Esophagus muscularis mucosa (tissue), 4 donors: ENCODE measurements around the gene SYTL1. TPM values are rescaled to one million over a fixed set of nuclear protein-coding genes. Genes with fewer than 3 reads are reported as not detected.

ENCODE experiments used
- DNase-seq: peaks from one replicate; pipeline ENCODE4 v3.0.0-alpha.2; 2017; ENCODE audit errors: extremely low spot score
- H3K27ac ChIP-seq, 4 donors: fragments of 200-600 bp; sonication (generic); replicated peaks in 1 of 4; 1 replicate in 3 of 4; 2 replicates in 1 of 4; pipeline ENCODE4 v1.5.1; 2016 to 2019; ENCODE audit warnings: mild to moderate bottlenecking in 1 of 4
- H3K27me3 ChIP-seq, 4 donors: fragments of 200-600 bp; sonication (generic); one replicate each; pipeline versions ENCODE4 v1.5.1 to v1.6.0; 2016 to 2019
- H3K36me3 ChIP-seq, 4 donors: fragments of 200-600 bp; sonication (generic); one replicate each; pipeline ENCODE4 v1.5.1; 2016 to 2019
- H3K4me1 ChIP-seq, 4 donors: fragments of 200-600 bp; sonication (generic); one replicate each; pipeline ENCODE4 v1.5.1; 2016 to 2019
- H3K4me3 ChIP-seq, 4 donors: fragments of 200-600 bp; sonication (generic); 1 replicate in 2 of 4; 2 replicates in 2 of 4; pipeline ENCODE4 v1.5.1; 2016 to 2019; ENCODE audit warnings: mild to moderate bottlenecking in 4 of 4, moderate library complexity in 1 of 4
- H3K9me3 ChIP-seq, 4 donors: fragments of 200-600 bp; sonication (generic); 1 replicate in 3 of 4; 2 replicates in 1 of 4; pipeline ENCODE4 v1.5.1; 2016 to 2019
- CTCF ChIP-seq, 3 experiments: fragments of 200-600 bp in 2 of 3; fragments of 450-650 bp in 1 of 3; sonication (generic) in 2 of 3; IDR thresholded peaks; one replicate each; pipeline ENCODE4 v1.5.1; 2017 to 2019; ENCODE audit warnings: antibody characterized with exemption in 3 of 3, mild to moderate bottlenecking in 2 of 3, moderate library complexity in 1 of 3
- EP300 ChIP-seq: sonication (generic); formaldehyde crosslinking; IDR thresholded peaks from one replicate; pipeline ENCODE4 v1.6.1; 2017; ENCODE audit warnings: antibody characterized with exemption
- POLR2A ChIP-seq: fragments of 450-650 bp; IDR thresholded peaks from one replicate; pipeline ENCODE4 v1.6.1; 2017; ENCODE audit warnings: antibody characterized with exemption, moderate library complexity, mild to moderate bottlenecking, low read depth
- POLR2AphosphoS5 ChIP-seq, 2 donors: sonication (generic); formaldehyde crosslinking; IDR thresholded peaks; one replicate each; pipeline ENCODE4 v1.6.1; 2017; ENCODE audit warnings: antibody characterized with exemption in 2 of 2
- WGBS: methylation state at CpG from one replicate; pipeline ENCODE4 v1.1.5; 2018; 5-methylcytosine and 5-hydroxymethylcytosine counted together
- intact Hi-C: fragments of 100-400 bp; cut with DNase I; formaldehyde crosslinking; loops from one replicate; pipeline ENCODE4 v1.15.1; 2023
- total RNA-seq, 4 donors: library from RNA; depleted of rRNA; stranded (reverse); fragments of >200 nt; gene quantifications; one replicate each; pipeline versions ENCODE4 v1.1.0 to v1.2.1, GENCODE V29; 2016

Gene SYTL1
- total RNA-seq, 4 donors from 2014 or later, result 0.29 to 3.7 (median 1.5) TPM

GRCh38 chr1:27391511-27392095 lies 49.8 kb downstream of the SYTL1 start:
- TF ChIP-seq CTCF (IDR thresholded peaks at IDR 0.05) (peak in 1 of 3 experiments; percentile 11), POLR2AphosphoS5 (IDR thresholded peaks at IDR 0.05) (peak; percentile 37 to 47), EP300 (peak; percentile 25), POLR2A (no peak)
- intact Hi-C loops, result loop anchor here (5.0 kb wide), 1 partner anchor 271 kb away; no protein-coding TSS in a partner anchor
- Histone ChIP-seq H3K9me3 (no peaks in the 10 kb centered on the region), H3K27ac (peak overlapping the region; percentile 36 to 77 (median 70)), H3K4me3 (peak overlapping the region; percentile 55 to 68 (median 58)), H3K27me3 (no peaks in the 10 kb centered on the region), H3K36me3 (no peaks in the 10 kb centered on the region), H3K4me1 (peaks cover 26 to 44% (median 35%) of the 10 kb centered on the region in 4 donors)
- WGBS, result 16% methylated on average over 13 of the region's 13 CpGs
- no peak for DNase-seq

- 15% methylated on average over 12 of the region's 69 CpGs for WGBS
- no peaks in the 10 kb centered on the region for H3K36me3 ChIP-seq
- H3K4me1 ChIP-seq, result peaks cover 32 to 50% (median 38%) of the 10 kb centered on the region in 4 donors
- H3K9me3 ChIP-seq, result no peaks in the 10 kb centered on the region
- TF ChIP-seq EP300, result no peak
- no peak for TF ChIP-seq POLR2A
- peak; percentile 53 to 75 (median 56) for TF ChIP-seq CTCF (IDR thresholded peaks at IDR 0.05)
- TF ChIP-seq POLR2AphosphoS5 (IDR thresholded peaks at IDR 0.05), result peak; percentile 63 to 81
- intact Hi-C loops, result loop anchor here (5.0 kb wide), 1 partner anchor 270 kb away; no protein-coding TSS in a partner anchor
- peak within 1 kb of the TSS; percentile 55 to 68 (median 58) for H3K4me3 ChIP-seq
- H3K27me3 ChIP-seq, result no peaks in the 10 kb centered on the region
- H3K27ac ChIP-seq, result peak within 1 kb of the TSS; percentile 66 to 77 (median 70)
- DNase-seq, result peak; percentile 98
These were observed 50.4 kb downstream of the SYTL1 start, which contains the start of gene GPR3 for GRCh38 chr1:27392096-27392777. TSS of gene GPR3 (plus strand) at chr1:27392622. CDS start at chr1:27393799, 1,177 bp downstream.

- intact Hi-C loops, result loop anchor here (5.0 kb wide), 1 partner anchor 269 kb away; no protein-coding TSS in a partner anchor
- no peak for DNase-seq
- H3K4me1 ChIP-seq, result peaks cover 34 to 52% (median 41%) of the 10 kb centered on the region in 4 donors
These were observed 51.2 kb downstream of the SYTL1 start for GRCh38 chr1:27392778-27393635.

More at GRCh38 chr1:27392778-27393635, 51.2 kb downstream of the SYTL1 start:
- no peaks in the 10 kb centered on the region for H3K9me3 ChIP-seq
- peak overlapping the region; percentile 66 to 77 (median 70) for H3K27ac ChIP-seq
- H3K4me3 ChIP-seq, result peak overlapping the region; percentile 55 to 68 (median 58)
- TF ChIP-seq POLR2A (no peak), EP300 (no peak), POLR2AphosphoS5 (IDR thresholded peaks at IDR 0.05) (no peak), CTCF (IDR thresholded peaks at IDR 0.05) (no peak)
- H3K27me3 ChIP-seq, result no peaks in the 10 kb centered on the region
- 61% methylated on average over 18 of the region's 30 CpGs for WGBS
- H3K36me3 ChIP-seq, result no peaks in the 10 kb centered on the region
